ENCODE measurements around the gene SLC66A2. TPM values are rescaled to one million over a fixed set of nuclear protein-coding genes. Genes with fewer than 3 reads are reported as not detected.

The SLC66A2 gene
- total and polyA plus RNA-seq, 2 of the 13 experiments (the other 11 are each of a cell fraction or from before 2014, with no cell fraction given): 33.5 to 41.9 TPM

GRCh38 chr18:79988071-79988450, 36.6 kb upstream of the SLC66A2 start (continued):
- TF ChIP-seq, protein P1, sequence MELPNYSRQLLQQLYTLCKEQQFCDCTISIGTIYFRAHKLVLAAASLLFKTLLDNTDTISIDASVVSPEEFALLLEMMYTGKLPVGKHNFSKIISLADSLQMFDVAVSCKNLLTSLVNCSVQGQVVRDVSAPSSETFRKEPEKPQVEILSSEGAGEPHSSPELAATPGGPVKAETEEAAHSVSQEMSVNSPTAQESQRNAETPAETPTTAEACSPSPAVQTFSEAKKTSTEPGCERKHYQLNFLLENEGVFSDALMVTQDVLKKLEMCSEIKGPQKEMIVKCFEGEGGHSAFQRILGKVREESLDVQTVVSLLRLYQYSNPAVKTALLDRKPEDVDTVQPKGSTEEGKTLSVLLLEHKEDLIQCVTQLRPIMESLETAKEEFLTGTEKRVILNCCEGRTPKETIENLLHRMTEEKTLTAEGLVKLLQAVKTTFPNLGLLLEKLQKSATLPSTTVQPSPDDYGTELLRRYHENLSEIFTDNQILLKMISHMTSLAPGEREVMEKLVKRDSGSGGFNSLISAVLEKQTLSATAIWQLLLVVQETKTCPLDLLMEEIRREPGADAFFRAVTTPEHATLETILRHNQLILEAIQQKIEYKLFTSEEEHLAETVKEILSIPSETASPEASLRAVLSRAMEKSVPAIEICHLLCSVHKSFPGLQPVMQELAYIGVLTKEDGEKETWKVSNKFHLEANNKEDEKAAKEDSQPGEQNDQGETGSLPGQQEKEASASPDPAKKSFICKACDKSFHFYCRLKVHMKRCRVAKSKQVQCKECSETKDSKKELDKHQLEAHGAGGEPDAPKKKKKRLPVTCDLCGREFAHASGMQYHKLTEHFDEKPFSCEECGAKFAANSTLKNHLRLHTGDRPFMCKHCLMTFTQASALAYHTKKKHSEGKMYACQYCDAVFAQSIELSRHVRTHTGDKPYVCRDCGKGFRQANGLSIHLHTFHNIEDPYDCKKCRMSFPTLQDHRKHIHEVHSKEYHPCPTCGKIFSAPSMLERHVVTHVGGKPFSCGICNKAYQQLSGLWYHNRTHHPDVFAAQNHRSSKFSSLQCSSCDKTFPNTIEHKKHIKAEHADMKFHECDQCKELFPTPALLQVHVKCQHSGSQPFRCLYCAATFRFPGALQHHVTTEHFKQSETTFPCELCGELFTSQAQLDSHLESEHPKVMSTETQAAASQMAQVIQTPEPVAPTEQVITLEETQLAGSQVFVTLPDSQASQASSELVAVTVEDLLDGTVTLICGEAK (IDR thresholded peaks at IDR 0.05): no peak
- TF ChIP-seq, protein P1 (CRISPR knock-in tag; IDR thresholded peaks at IDR 0.05): peak; percentile 76
- TF ChIP-seq HES4 (CRISPR knock-in tag; IDR thresholded peaks at IDR 0.05; ENCODE audit: borderline replicate concordance) (peak; percentile 83; the same call in 1 of the 2 replicates), ZBTB39 (CRISPR knock-in tag; IDR thresholded peaks at IDR 0.05) (peak; percentile 56; the same call in 1 of the 2 replicates), KDM2A (CRISPR knock-in tag; IDR thresholded peaks at IDR 0.05; ENCODE audit: borderline replicate concordance, low read depth) (peak; percentile 41), ZBTB20 (CRISPR knock-in tag; IDR thresholded peaks at IDR 0.05; ENCODE audit: borderline replicate concordance, low read depth) (0 out of 2 replicates have a peak, but pooled peaks have one; percentile 66), MAFK (conservative IDR thresholded peaks at IDR 0.05 in 1 of 2, IDR thresholded peaks at IDR 0.05 in 1 of 2; ENCODE audit: low read length in 2 of 2) (no peak), ZNF510 (CRISPR knock-in tag; IDR thresholded peaks at IDR 0.05; ENCODE audit: low read depth) (peak; percentile 78; the same call in 1 of the 2 replicates), WIZ (CRISPR knock-in tag; IDR thresholded peaks at IDR 0.05) (peak; percentile 53; the same call in 1 of the 2 replicates), ZNF781 (CRISPR knock-in tag; IDR thresholded peaks at IDR 0.05; ENCODE audit: borderline replicate concordance, not compliant biosample characterization) (peak; percentile 38), GZF1 (CRISPR knock-in tag; IDR thresholded peaks at IDR 0.05) (peak; percentile 37; the same call in 1 of the 2 replicates), MAF1 (CRISPR knock-in tag; IDR thresholded peaks at IDR 0.05; ENCODE audit: borderline replicate concordance) (no peak), HMGXB4 (CRISPR knock-in tag; IDR thresholded peaks at IDR 0.05; ENCODE audit: borderline replicate concordance in 1 of 2, low read depth in 1 of 2) (peak; percentile 34 to 63; a peak in 2 of 4 replicates)
- TF ChIP-seq, protein P2, sequence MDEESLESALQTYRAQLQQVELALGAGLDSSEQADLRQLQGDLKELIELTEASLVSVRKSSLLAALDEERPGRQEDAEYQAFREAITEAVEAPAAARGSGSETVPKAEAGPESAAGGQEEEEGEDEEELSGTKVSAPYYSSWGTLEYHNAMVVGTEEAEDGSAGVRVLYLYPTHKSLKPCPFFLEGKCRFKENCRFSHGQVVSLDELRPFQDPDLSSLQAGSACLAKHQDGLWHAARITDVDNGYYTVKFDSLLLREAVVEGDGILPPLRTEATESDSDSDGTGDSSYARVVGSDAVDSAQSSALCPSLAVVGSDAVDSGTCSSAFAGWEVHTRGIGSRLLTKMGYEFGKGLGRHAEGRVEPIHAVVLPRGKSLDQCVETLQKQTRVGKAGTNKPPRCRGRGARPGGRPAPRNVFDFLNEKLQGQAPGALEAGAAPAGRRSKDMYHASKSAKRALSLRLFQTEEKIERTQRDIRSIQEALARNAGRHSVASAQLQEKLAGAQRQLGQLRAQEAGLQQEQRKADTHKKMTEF (CRISPR knock-in tag; IDR thresholded peaks at IDR 0.05): no peak
